Mesothelial cell of epicardium (in vitro differentiated cells): Measurements from ENCODE around the gene CDH3. TPM values are rescaled to one million over a fixed set of nuclear protein-coding genes. Genes with fewer than 3 reads are reported as not detected.

Experiments used
- DNase-seq, 2 experiments: peaks; one replicate each; pipeline ENCODE4 v3.0.0; 2021; ENCODE audit warnings: low spot score in 2 of 2; ENCODE audit not compliant: unreplicated experiment in 2 of 2
- H3K27ac Mint-ChIP-seq: 2 replicates; pipeline ENCODE4 v1.8.0; 2021; ENCODE audit warnings: mixed read lengths
- H3K27me3 Mint-ChIP-seq: 2 replicates; pipeline ENCODE4 v1.8.0; 2021; ENCODE audit warnings: low read depth, mixed read lengths
- H3K36me3 Mint-ChIP-seq: 2 replicates; pipeline ENCODE4 v1.8.0; 2021; ENCODE audit warnings: mixed read lengths
- H3K4me1 Mint-ChIP-seq: 2 replicates; pipeline ENCODE4 v1.8.0; 2021; ENCODE audit warnings: mixed read lengths
- H3K4me3 Mint-ChIP-seq: 2 replicates; pipeline ENCODE4 v1.8.0; 2021; ENCODE audit warnings: mild to moderate bottlenecking, moderate library complexity, mixed read lengths
- H3K9me3 Mint-ChIP-seq: 2 replicates; pipeline ENCODE4 v1.8.0; 2021; ENCODE audit warnings: mixed read lengths
- total RNA-seq: library from RNA; stranded (reverse); gene quantifications from 3 replicates; pipeline ENCODE4 v1.2.1, GENCODE V29; 2021
- TF ChIP-seq, protein P1 (sequence below): fragments of 200-600 bp; sonication (generic); IDR thresholded peaks from one replicate; pipeline ENCODE4 v1.5.0; 2021; ENCODE audit warnings: antibody characterized with exemption; ENCODE audit not compliant: unreplicated experiment

The CDH3 gene
- total RNA-seq, 1 donor from 2014 or later = 179 TPM

DNA sequence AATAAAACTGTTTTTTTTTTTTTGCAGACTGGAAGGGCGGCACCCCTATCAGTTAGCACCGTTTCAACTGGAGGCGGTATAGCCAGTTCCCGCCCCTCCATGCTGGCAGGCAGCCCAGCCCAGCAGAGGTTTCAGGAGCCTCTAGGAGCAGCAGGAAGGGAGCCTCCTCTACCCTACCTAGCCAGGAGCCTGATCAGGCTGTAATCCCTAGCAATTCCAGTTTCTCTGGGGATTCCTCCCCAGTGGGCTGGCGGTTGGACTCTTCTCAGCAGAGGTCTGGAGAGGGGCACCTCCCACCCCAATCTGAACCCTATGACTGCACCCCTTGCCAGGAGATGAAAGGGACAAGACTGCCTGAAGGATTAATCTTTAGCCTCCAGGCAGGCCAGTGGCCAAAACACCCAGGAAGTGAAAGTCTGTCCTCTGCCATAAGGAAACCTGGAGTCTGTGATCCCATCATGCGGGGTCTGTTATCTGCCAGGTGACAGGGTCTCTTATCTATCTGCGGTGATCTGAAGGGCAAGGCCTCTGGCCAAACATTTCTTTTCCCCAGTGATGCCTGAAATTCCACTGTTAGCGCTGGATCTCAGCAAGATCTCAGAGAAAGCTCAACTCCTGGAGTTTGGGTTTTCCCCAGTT is 87.1 kb downstream of the CDH3 start:
- Mint-ChIP-seq H3K27ac (peak overlapping the region; percentile 90), H3K36me3 (peaks cover 4% of the 10 kb centered on the region), H3K27me3 (peaks cover 13% of the 10 kb centered on the region), H3K9me3 (no peaks in the 10 kb centered on the region), H3K4me3 (peak overlapping the region; percentile 10), H3K4me1 (peaks cover 20% of the 10 kb centered on the region)
- TF ChIP-seq, protein P1, sequence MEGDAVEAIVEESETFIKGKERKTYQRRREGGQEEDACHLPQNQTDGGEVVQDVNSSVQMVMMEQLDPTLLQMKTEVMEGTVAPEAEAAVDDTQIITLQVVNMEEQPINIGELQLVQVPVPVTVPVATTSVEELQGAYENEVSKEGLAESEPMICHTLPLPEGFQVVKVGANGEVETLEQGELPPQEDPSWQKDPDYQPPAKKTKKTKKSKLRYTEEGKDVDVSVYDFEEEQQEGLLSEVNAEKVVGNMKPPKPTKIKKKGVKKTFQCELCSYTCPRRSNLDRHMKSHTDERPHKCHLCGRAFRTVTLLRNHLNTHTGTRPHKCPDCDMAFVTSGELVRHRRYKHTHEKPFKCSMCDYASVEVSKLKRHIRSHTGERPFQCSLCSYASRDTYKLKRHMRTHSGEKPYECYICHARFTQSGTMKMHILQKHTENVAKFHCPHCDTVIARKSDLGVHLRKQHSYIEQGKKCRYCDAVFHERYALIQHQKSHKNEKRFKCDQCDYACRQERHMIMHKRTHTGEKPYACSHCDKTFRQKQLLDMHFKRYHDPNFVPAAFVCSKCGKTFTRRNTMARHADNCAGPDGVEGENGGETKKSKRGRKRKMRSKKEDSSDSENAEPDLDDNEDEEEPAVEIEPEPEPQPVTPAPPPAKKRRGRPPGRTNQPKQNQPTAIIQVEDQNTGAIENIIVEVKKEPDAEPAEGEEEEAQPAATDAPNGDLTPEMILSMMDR = no peak
- peak; percentile 47 to 71 for DNase-seq

DNA sequence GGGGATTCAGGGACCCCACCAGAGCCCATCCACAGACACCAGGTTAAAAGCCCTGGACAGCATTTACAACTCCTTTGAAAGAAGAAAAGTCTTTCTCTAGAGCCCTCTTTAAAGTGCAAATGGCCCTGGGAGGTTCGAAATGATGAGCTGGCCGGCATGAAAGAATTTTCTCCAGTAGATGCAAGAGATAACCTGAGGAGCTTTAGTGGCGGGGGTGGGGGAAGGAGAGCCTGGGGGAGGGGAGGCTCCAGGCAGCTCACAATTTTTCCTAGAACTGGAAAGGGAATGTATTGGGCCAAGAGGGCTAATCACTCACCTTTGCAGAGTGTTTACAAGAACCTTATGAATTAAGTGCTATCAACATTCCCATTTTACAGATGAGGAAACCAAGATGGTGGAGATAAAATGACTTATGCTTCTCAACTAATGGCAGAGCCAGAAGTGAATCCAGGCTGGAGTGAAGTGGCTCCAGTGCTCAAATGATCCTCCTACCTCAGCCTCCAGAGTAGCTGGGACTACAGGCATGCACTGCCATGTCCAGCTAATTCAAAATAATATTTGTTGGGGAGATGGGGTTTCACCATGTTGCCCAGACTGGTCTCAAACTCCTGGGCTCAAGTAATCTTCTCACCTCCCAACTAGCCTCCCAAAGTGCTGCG is 87.8 kb downstream of the CDH3 start:
- DNase-seq = no peak
- Mint-ChIP-seq H3K36me3 (peaks cover 2% of the 10 kb centered on the region), H3K4me1 (peaks cover 22% of the 10 kb centered on the region), H3K27ac (peak overlapping the region; percentile 90), H3K4me3 (peak overlapping the region; percentile 10), H3K27me3 (peaks cover 18% of the 10 kb centered on the region), H3K9me3 (no peaks in the 10 kb centered on the region)
- TF ChIP-seq, protein P1 = no peak

DNA sequence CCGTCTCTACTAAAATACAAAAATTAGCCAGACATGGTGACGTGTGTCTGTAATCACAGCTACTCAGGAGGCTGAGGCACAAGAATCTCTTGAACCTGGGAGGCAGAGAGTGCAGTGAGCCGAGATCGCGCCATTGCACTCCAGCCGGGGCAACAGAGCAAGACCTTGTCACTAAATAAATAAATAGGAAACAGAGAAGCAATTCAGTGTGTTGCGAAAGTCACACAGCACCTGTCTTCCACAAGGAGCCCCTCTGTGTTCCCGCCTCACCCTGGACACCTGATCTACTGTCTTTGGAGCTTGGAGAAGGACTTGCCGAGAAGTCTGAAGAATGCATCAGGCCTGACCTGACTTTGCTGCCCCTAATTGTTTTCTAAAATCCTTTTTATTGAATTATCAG is 88.5 kb downstream of the CDH3 start:
- Mint-ChIP-seq H3K4me3 (no peak overlapping the region), H3K4me1 (peaks cover 25% of the 10 kb centered on the region), H3K9me3 (no peaks in the 10 kb centered on the region), H3K36me3 (peaks cover 1% of the 10 kb centered on the region), H3K27me3 (peaks cover 23% of the 10 kb centered on the region), H3K27ac (peak overlapping the region; percentile 20)
- no peak for DNase-seq
- TF ChIP-seq, protein P1 = no peak

DNA sequence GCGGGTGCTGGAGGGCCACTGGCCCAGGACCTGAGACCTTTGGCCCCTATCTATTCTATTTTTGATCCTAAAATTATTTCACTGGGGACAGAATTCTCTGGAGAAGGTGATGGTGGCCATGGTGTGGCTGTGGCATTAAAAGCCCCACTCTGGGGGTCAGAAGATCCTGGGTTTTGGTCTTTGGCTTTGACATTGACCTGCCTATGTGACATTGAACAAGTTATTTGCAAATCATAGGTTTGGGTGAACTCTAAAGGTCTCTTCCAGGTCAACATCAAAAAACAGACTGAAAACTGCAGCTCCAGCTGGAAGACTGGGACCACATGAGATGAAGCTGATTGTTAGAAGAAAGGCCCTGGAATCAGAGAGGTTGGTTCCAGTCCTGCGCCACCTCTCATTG is 89.7 kb downstream of the CDH3 start:
- H3K27me3 Mint-ChIP-seq = peaks cover 25% of the 10 kb centered on the region

DNA sequence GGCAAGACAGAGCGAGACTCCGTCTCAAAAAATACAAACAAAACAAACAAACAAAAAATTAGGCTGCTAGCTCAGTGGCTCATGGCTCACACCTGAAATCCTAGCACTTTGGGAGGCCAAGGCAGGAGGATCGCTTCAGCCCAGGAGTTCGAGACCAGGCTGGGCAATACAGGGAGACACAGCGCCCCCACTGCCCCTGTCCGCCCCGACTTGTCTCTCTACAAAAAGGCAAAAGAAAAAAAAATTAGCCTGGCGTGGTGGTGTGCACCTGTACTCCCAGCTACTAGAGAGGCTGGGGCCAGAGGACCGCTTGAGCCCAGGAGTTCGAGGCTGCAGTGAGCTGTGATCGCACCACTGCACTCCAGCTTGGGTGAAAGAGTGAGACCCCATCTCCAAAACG is 91.5 kb downstream of the CDH3 start:
- TF ChIP-seq, protein P1 = no peak
- Mint-ChIP-seq H3K36me3 (no peaks in the 10 kb centered on the region), H3K27ac (peak overlapping the region; percentile 76), H3K4me1 (peaks cover 42% of the 10 kb centered on the region), H3K27me3 (peaks cover 25% of the 10 kb centered on the region), H3K4me3 (peak overlapping the region; percentile 93), H3K9me3 (no peaks in the 10 kb centered on the region)
- DNase-seq = no peak

More for the DNA sequence above, 89.7 kb downstream of the CDH3 start:
- Mint-ChIP-seq H3K27ac (no peak overlapping the region), H3K4me1 (peaks cover 26% of the 10 kb centered on the region), H3K4me3 (no peak overlapping the region), H3K9me3 (no peaks in the 10 kb centered on the region), H3K36me3 (no peaks in the 10 kb centered on the region)
- no peak for DNase-seq
- TF ChIP-seq, protein P1 = no peak
